Measurements from ENCODE around the gene ATP6V1B1.

DNA sequence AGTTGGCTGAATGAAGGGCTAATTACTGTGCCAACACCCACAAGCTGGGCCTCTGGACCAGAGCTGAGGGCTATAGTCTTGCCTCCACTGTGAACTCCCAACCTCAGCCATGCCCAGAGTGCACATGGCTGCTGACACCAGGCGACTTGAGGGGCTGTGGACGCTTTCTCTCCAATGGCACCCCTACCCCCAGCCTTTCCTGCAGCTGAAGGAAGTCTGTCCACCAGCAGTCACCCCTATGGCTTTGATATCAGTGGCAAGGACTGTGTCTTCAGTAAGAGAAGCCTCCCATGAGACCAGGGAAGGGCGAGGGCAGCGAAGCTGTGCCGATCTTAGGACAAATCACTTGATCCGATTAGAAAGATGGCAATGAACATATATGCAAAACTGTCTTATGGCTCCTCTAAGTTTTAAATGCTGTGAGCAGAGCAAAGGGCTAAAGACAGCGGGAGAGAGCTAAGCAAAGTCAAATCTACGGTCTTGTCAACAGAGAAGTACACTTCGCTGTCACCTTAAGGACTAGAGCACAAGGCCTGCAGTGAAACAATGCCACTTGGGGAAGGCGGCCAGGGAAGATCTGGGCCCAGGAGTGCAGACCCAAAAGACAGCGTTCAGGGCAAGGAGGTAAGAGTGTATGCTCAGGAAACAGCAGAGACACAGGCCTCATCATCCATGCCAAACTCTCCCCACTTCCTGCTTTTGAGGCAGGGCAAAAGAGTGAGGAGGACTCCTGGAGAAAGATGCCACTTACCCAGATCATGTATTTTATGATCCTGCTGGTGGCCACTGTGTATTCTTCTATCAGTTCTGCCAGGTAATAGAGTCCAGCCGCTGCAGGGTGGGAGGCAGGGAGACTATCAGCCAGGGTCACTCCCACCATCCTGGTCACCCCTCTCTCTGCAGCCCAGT is 57.5 kb downstream of the ATP6V1B1 start:
- TF ChIP-seq EZH2phosphoT487 (IDR thresholded peaks at IDR 0.05; ENCODE audit: borderline replicate concordance): no peak
- TF ChIP-seq, protein P1, sequence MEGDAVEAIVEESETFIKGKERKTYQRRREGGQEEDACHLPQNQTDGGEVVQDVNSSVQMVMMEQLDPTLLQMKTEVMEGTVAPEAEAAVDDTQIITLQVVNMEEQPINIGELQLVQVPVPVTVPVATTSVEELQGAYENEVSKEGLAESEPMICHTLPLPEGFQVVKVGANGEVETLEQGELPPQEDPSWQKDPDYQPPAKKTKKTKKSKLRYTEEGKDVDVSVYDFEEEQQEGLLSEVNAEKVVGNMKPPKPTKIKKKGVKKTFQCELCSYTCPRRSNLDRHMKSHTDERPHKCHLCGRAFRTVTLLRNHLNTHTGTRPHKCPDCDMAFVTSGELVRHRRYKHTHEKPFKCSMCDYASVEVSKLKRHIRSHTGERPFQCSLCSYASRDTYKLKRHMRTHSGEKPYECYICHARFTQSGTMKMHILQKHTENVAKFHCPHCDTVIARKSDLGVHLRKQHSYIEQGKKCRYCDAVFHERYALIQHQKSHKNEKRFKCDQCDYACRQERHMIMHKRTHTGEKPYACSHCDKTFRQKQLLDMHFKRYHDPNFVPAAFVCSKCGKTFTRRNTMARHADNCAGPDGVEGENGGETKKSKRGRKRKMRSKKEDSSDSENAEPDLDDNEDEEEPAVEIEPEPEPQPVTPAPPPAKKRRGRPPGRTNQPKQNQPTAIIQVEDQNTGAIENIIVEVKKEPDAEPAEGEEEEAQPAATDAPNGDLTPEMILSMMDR (conservative IDR thresholded peaks at IDR 0.05; ENCODE audit: low read length): no peak

Measured in Loucy (cell line).